IPS-18c (cell line): ENCODE data around the gene PDSS2.
"Not testable (repeated sequence)": the region's sequence is repeated elsewhere in the genome, so short reads cannot be mapped to it uniquely, and the experiment has no call there.

Source experiments
- H3K4me3 ChIP-seq: 2 replicates; pipeline ENCODE4 v1.7.0; 2013; ENCODE audit warnings: low read depth, mild to moderate bottlenecking, low read length, moderate library complexity; ENCODE audit not compliant: insufficient read depth
- H3K9me3 ChIP-seq: one replicate; pipeline ENCODE4 v1.6.1; 2013; ENCODE audit warnings: mild to moderate bottlenecking, low read length, moderate library complexity; ENCODE audit not compliant: control insufficient read depth, insufficient read depth

The PDSS2 gene

GRCh38 chr6:107439406-107439805 is 20.0 kb downstream of the PDSS2 start:
- no peak overlapping the region for H3K4me3 ChIP-seq

GRCh38 chr6:107437691-107438090 is 21.7 kb downstream of the PDSS2 start:
- no peak overlapping the region for H3K4me3 ChIP-seq

More at GRCh38 chr6:107439406-107439805, 20.0 kb downstream of the PDSS2 start:
- peaks cover 2% of the 10 kb centered on the region for H3K9me3 ChIP-seq

GRCh38 chr6:107436881-107437280 is 22.5 kb downstream of the PDSS2 start:
- Histone ChIP-seq H3K4me3 (no peak overlapping the region), H3K9me3 (peaks cover 2% of the 10 kb centered on the region)

More at GRCh38 chr6:107437691-107438090, 21.7 kb downstream of the PDSS2 start:
- H3K9me3 ChIP-seq: peaks cover 2% of the 10 kb centered on the region

GRCh38 chr6:107435798-107436197 is 23.6 kb downstream of the PDSS2 start:
- Histone ChIP-seq H3K4me3 (no peak overlapping the region), H3K9me3 (peaks cover 2% of the 10 kb centered on the region)

- Histone ChIP-seq H3K9me3 (peaks cover 2% of the 10 kb centered on the region), H3K4me3 (no peak overlapping the region)
These were observed 24.6 kb downstream of the PDSS2 start for GRCh38 chr6:107434812-107435211.

GRCh38 chr6:107425951-107426350 is 33.4 kb downstream of the PDSS2 start:
- H3K4me3 ChIP-seq: not testable (repeated sequence)
- H3K9me3 ChIP-seq: peaks cover 14% of the 10 kb centered on the region

- no peak overlapping the region for H3K4me3 ChIP-seq
- peaks cover 12% of the 10 kb centered on the region for H3K9me3 ChIP-seq
These were observed 35.8 kb downstream of the PDSS2 start for GRCh38 chr6:107423474-107423990.

GRCh38 chr6:107421696-107422256 is 37.6 kb downstream of the PDSS2 start:
- peaks cover 7% of the 10 kb centered on the region for H3K9me3 ChIP-seq
- no peak overlapping the region for H3K4me3 ChIP-seq

GRCh38 chr6:107419733-107420132 is 39.6 kb downstream of the PDSS2 start:
- H3K9me3 ChIP-seq: no peaks in the 10 kb centered on the region
- no peak overlapping the region for H3K4me3 ChIP-seq

- no peak overlapping the region for H3K4me3 ChIP-seq
- no peaks in the 10 kb centered on the region for H3K9me3 ChIP-seq
These were observed 41.2 kb downstream of the PDSS2 start for GRCh38 chr6:107418118-107418517.

- H3K9me3 ChIP-seq: no peaks in the 10 kb centered on the region
These were observed 43.2 kb downstream of the PDSS2 start for GRCh38 chr6:107416145-107416544.

GRCh38 chr6:107413966-107414645 is 45.3 kb downstream of the PDSS2 start:
- Histone ChIP-seq H3K4me3 (no peak overlapping the region), H3K9me3 (no peaks in the 10 kb centered on the region)

More at GRCh38 chr6:107416145-107416544, 43.2 kb downstream of the PDSS2 start:
- no peak overlapping the region for H3K4me3 ChIP-seq

GRCh38 chr6:107411161-107411560 is 48.2 kb downstream of the PDSS2 start:
- H3K9me3 ChIP-seq: no peaks in the 10 kb centered on the region
- H3K4me3 ChIP-seq: no peak overlapping the region

GRCh38 chr6:107409942-107410341 is 49.4 kb downstream of the PDSS2 start:
- Histone ChIP-seq H3K9me3 (no peaks in the 10 kb centered on the region), H3K4me3 (no peak overlapping the region)

- Histone ChIP-seq H3K4me3 (no peak overlapping the region), H3K9me3 (no peaks in the 10 kb centered on the region)
These were observed 50.6 kb downstream of the PDSS2 start for GRCh38 chr6:107408714-107409113.

- H3K9me3 ChIP-seq: peaks cover 3% of the 10 kb centered on the region
These were observed 54.4 kb downstream of the PDSS2 start for GRCh38 chr6:107405002-107405401.

GRCh38 chr6:107402533-107402932 is 56.8 kb downstream of the PDSS2 start:
- Histone ChIP-seq H3K9me3 (peaks cover 3% of the 10 kb centered on the region), H3K4me3 (no peak overlapping the region)

More at GRCh38 chr6:107405002-107405401, 54.4 kb downstream of the PDSS2 start:
- no peak overlapping the region for H3K4me3 ChIP-seq

- H3K4me3 ChIP-seq: no peak overlapping the region
- peaks cover 3% of the 10 kb centered on the region for H3K9me3 ChIP-seq
These were observed 57.8 kb downstream of the PDSS2 start for GRCh38 chr6:107401573-107401972.
